ENCODE data around the gene CA9. TPM values are rescaled to one million over a fixed set of nuclear protein-coding genes. Genes with fewer than 3 reads are reported as not detected.

The CA9 gene
- total and polyA plus RNA-seq, 4 donors = 0.88 to 2.4 (median 1.3) TPM

GRCh38 chr9:35685506-35685905 lies 11.8 kb downstream of the CA9 start:
- DNase-seq (no peak), ATAC-seq (ENCODE audit: insufficient read depth, low FRiP score) (no peak)
- Histone ChIP-seq H3K9ac (ENCODE audit: insufficient read depth in 1 of 2, low read length in 2 of 2) (no peak overlapping the region), H3K4me3 (no peak overlapping the region), H3K36me3 (ENCODE audit: control insufficient read depth in 4 of 4, insufficient read depth in 4 of 4, low read length in 4 of 4) (peaks cover 8 to 24% (median 12%) of the 10 kb centered on the region in 4 donors), H3K9me3 (ENCODE audit: control insufficient read depth in 4 of 4, insufficient read depth in 3 of 4, low read length in 3 of 4) (no peaks in the 10 kb centered on the region), H3K4me1 (ENCODE audit: control insufficient read depth in 5 of 5, insufficient read depth in 5 of 5, low read length in 5 of 5) (peaks cover 6 to 30% (median 11%) of the 10 kb centered on the region in 5 donors), H3K27ac (ENCODE audit: low read depth in 1 of 2, low read length in 1 of 2) (no peak overlapping the region), H3K27me3 (ENCODE audit: control insufficient read depth in 3 of 3, insufficient read depth in 3 of 3, low read length in 2 of 3) (no peaks in the 10 kb centered on the region)
- 90 to 94% methylated on average over 13 of the region's 13 CpGs for WGBS, 2 donors
- TF ChIP-seq CTCF (IDR thresholded peaks at IDR 0.05; ENCODE audit: control extremely low read depth, extremely low read depth) = no peak

GRCh38 chr9:35686222-35687203 lies 12.8 kb downstream of the CA9 start:
- no peak overlapping the region for H3K4me3 ChIP-seq
- H3K9ac ChIP-seq (ENCODE audit: insufficient read depth in 1 of 2, low read length in 2 of 2) = peak overlapping the region in 1 of 2 donors; percentile 3
- peak in 1 of 3 donors; percentile 59 for DNase-seq
- no peaks in the 10 kb centered on the region for H3K9me3 ChIP-seq (ENCODE audit: control insufficient read depth in 4 of 4, insufficient read depth in 3 of 4, low read length in 3 of 4)
- peaks cover 6 to 30% (median 11%) of the 10 kb centered on the region in 5 donors for H3K4me1 ChIP-seq (ENCODE audit: control insufficient read depth in 5 of 5, insufficient read depth in 5 of 5, low read length in 5 of 5)
- H3K27me3 ChIP-seq (ENCODE audit: control insufficient read depth in 3 of 3, insufficient read depth in 3 of 3, low read length in 2 of 3) = no peaks in the 10 kb centered on the region
- H3K27ac ChIP-seq (ENCODE audit: low read depth in 1 of 2, low read length in 1 of 2) = peak overlapping the region in 1 of 2 donors; percentile 79
- peaks cover 8 to 24% (median 12%) of the 10 kb centered on the region in 4 donors for H3K36me3 ChIP-seq (ENCODE audit: control insufficient read depth in 4 of 4, insufficient read depth in 4 of 4, low read length in 4 of 4)
- 77 to 83% methylated on average over 11 of the region's 11 CpGs for WGBS, 2 donors
- TF ChIP-seq CTCF (IDR thresholded peaks at IDR 0.05; ENCODE audit: control extremely low read depth, extremely low read depth) = no peak
- ATAC-seq (ENCODE audit: insufficient read depth, low FRiP score) = no peak

GRCh38 chr9:35687306-35687705 lies 13.6 kb downstream of the CA9 start:
- no peaks in the 10 kb centered on the region for H3K9me3 ChIP-seq (ENCODE audit: control insufficient read depth in 4 of 4, insufficient read depth in 3 of 4, low read length in 3 of 4)
- H3K27me3 ChIP-seq (ENCODE audit: control insufficient read depth in 3 of 3, insufficient read depth in 3 of 3, low read length in 2 of 3) = no peaks in the 10 kb centered on the region
- H3K27ac ChIP-seq (ENCODE audit: low read depth in 1 of 2, low read length in 1 of 2) = peak overlapping the region; percentile 16 to 91
- H3K4me3 ChIP-seq = peak overlapping the region; percentile 23
- no peak for TF ChIP-seq CTCF (IDR thresholded peaks at IDR 0.05; ENCODE audit: control extremely low read depth, extremely low read depth)
- DNase-seq = no peak
- ATAC-seq (ENCODE audit: insufficient read depth, low FRiP score) = no peak
- H3K9ac ChIP-seq (ENCODE audit: insufficient read depth in 1 of 2, low read length in 2 of 2) = no peak overlapping the region
- peaks cover 6 to 30% (median 11%) of the 10 kb centered on the region in 5 donors for H3K4me1 ChIP-seq (ENCODE audit: control insufficient read depth in 5 of 5, insufficient read depth in 5 of 5, low read length in 5 of 5)
- WGBS, 2 donors = 79 to 94% methylated on average over 2 of the region's 2 CpGs
- peaks cover 8 to 22% (median 11%) of the 10 kb centered on the region in 4 donors for H3K36me3 ChIP-seq (ENCODE audit: control insufficient read depth in 4 of 4, insufficient read depth in 4 of 4, low read length in 4 of 4)
